ENCODE data around the gene FBXO5. TPM values are rescaled to one million over a fixed set of nuclear protein-coding genes. Genes with fewer than 3 reads are reported as not detected.

FBXO5 gene
- total RNA-seq, 1 donor from 2014 or later: 111 TPM

DNA sequence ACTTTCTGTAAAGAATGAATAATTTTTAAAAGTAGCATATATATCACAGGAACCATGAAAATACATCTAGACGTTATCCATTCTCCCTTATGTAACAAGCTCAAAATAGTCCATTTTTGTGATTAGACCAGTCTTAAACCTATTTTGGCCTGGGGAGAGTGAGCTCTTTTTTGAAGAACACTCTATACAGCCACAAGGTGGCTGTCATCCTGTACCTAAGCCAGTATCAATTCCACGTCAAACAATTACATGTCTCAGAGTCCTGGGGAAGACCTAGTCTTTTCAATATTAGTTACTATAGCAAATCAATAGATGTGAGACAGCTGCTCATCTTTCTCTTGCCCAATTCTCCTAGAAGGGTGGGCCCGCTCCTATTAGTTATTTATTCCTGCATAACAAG lies 28.4 kb downstream of the FBXO5 start:
- no peaks in the 10 kb centered on the region for H3K4me1 Mint-ChIP-seq
- no peak overlapping the region for H3K4me3 ChIP-seq
- H3K27ac ChIP-seq: no peak overlapping the region
- no peak for TF ChIP-seq EZH2phosphoT487 (IDR thresholded peaks at IDR 0.05)
- no peaks in the 10 kb centered on the region for H3K9me3 Mint-ChIP-seq
- no peak overlapping the region for H3K9ac ChIP-seq
- H3K27me3 Mint-ChIP-seq (ENCODE audit: insufficient read depth, low read depth): peaks cover 2% of the 10 kb centered on the region
- H3K4me3 Mint-ChIP-seq: no peak overlapping the region
- H3K36me3 Mint-ChIP-seq: no peaks in the 10 kb centered on the region
- H3K4me1 ChIP-seq: no peaks in the 10 kb centered on the region
- no peak overlapping the region for H3K27ac Mint-ChIP-seq
- no peak overlapping the region for H2AFZ ChIP-seq (replicated peaks)
- no peaks in the 10 kb centered on the region for H4K20me1 ChIP-seq (ENCODE audit: low read depth)
- H3K36me3 ChIP-seq: no peaks in the 10 kb centered on the region
- H3K79me2 ChIP-seq (ENCODE audit: low read depth): no peaks in the 10 kb centered on the region
- H3K27me3 ChIP-seq: no peaks in the 10 kb centered on the region
- H3K9me3 ChIP-seq (ENCODE audit: low read depth): no peaks in the 10 kb centered on the region
- DNase-seq (ENCODE audit: low spot score): no peak
- no peak overlapping the region for H3K4me2 ChIP-seq
- no peaks in the 10 kb centered on the region for H3F3A ChIP-seq (ENCODE audit: low read depth)

DNA sequence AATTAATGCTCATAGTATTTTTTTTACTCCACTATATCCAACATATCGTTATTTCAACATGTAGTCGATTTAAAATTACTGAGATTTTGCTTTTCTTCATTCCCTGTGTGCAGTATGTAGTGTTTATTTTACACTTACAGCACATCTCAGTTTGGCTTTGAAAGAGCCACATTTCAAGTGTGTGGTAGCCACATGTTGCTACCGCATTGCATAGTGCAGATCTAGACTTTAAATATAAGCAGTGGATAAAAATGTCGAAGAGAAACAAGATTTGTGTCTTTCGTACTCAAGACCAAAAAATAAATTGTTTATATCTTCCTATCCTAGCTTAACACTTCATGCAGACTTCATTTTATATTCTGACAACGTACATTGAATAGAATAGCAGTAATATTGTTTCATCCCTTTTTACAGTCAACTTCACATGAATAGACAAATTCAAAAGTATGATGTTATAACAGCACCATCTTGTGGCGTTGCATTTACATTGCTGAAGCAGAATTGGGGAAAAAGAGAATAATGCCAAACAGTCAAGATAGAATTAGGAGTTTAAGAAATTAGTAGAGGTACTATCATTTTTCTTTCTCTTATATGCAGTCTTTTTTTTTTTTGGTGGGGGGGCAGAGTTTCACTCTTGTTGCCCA lies 29.9 kb downstream of the FBXO5 start:
- TF ChIP-seq EZH2 (IDR thresholded peaks at IDR 0.05): no peak
- peak; percentile 75 for TF ChIP-seq CTCF (IDR thresholded peaks at IDR 0.05)
- Histone ChIP-seq H3K79me2 (ENCODE audit: low read depth) (no peaks in the 10 kb centered on the region), H2AFZ (replicated peaks) (no peak overlapping the region), H3K4me3 (no peak overlapping the region), H3K4me2 (no peak overlapping the region), H3K36me3 (no peaks in the 10 kb centered on the region), H3K27ac (no peak overlapping the region), H3K27me3 (no peaks in the 10 kb centered on the region), H4K20me1 (ENCODE audit: low read depth) (no peaks in the 10 kb centered on the region), H3K4me1 (no peaks in the 10 kb centered on the region), H3K9ac (no peak overlapping the region), H3K9me3 (ENCODE audit: low read depth) (no peaks in the 10 kb centered on the region), H3F3A (ENCODE audit: low read depth) (no peaks in the 10 kb centered on the region)
- Mint-ChIP-seq H3K27ac (no peak overlapping the region), H3K27me3 (ENCODE audit: insufficient read depth, low read depth) (peaks cover 2% of the 10 kb centered on the region), H3K9me3 (no peaks in the 10 kb centered on the region), H3K4me1 (no peaks in the 10 kb centered on the region), H3K36me3 (no peaks in the 10 kb centered on the region), H3K4me3 (no peak overlapping the region)
- peak; percentile 37 for DNase-seq (ENCODE audit: low spot score)

DNA sequence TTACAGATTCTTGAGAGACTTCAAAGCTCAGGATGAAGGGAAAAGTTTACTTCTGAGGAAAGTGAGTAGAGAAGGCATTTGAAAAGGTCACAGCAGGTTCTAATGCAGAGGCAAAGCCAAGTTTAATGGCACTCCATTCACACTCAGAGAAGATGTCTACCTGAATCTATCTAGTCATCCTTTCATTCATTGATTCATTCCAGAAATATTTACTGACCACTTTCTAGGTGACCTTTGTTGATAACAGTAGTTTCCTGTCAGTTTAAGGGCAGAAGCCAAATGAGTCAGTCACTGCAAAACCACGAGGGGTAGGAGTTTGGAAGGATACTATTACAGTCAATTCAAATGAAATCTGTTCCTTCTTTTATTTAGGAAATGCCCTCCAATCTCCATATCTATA lies 30.8 kb downstream of the FBXO5 start:
- no peak overlapping the region for H3K27ac ChIP-seq
- H3K9ac ChIP-seq: no peak overlapping the region
- no peak overlapping the region for H3K4me2 ChIP-seq
- Mint-ChIP-seq H3K36me3 (no peaks in the 10 kb centered on the region), H3K27ac (no peak overlapping the region), H3K4me1 (no peaks in the 10 kb centered on the region), H3K4me3 (no peak overlapping the region), H3K9me3 (no peaks in the 10 kb centered on the region), H3K27me3 (ENCODE audit: insufficient read depth, low read depth) (no peaks in the 10 kb centered on the region)
- H3K27me3 ChIP-seq: no peaks in the 10 kb centered on the region
- no peaks in the 10 kb centered on the region for H3K9me3 ChIP-seq (ENCODE audit: low read depth)
- no peak for TF ChIP-seq CTCF (IDR thresholded peaks at IDR 0.05)
- no peak for TF ChIP-seq EZH2 (IDR thresholded peaks at IDR 0.05)
- no peak for TF ChIP-seq EZH2phosphoT487 (IDR thresholded peaks at IDR 0.05)
- no peaks in the 10 kb centered on the region for H3K79me2 ChIP-seq (ENCODE audit: low read depth)
- H3F3A ChIP-seq (ENCODE audit: low read depth): no peaks in the 10 kb centered on the region
- H3K4me1 ChIP-seq: no peaks in the 10 kb centered on the region
- no peak overlapping the region for H3K4me3 ChIP-seq
- H2AFZ ChIP-seq (replicated peaks): no peak overlapping the region
- DNase-seq (ENCODE audit: low spot score): no peak
- no peaks in the 10 kb centered on the region for H3K36me3 ChIP-seq
- no peaks in the 10 kb centered on the region for H4K20me1 ChIP-seq (ENCODE audit: low read depth)

DNA sequence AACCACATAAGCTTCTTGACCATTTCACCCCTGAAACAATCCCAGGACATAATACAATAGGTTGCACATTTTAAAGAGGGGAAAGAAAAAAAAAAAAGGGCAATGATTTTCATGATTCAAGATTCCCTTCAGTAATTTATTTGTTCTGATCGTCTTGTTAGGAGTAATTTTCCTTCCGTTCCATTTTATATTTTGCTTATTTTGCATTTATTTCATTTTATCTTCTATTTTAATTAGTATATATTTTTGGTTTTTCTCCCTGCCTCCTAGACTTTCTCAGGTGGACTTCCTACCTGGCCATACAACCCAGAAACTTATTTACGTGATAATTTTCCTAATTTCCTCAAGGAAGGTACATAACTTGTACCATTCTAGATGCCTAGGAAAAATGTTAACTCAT lies 32.6 kb downstream of the FBXO5 start:
- H3K4me1 ChIP-seq: no peaks in the 10 kb centered on the region
- H2AFZ ChIP-seq (replicated peaks): no peak overlapping the region
- no peak overlapping the region for H3K9ac ChIP-seq
- no peak for TF ChIP-seq CTCF (IDR thresholded peaks at IDR 0.05)
- no peak for TF ChIP-seq EZH2phosphoT487 (IDR thresholded peaks at IDR 0.05)
- no peak for TF ChIP-seq EZH2 (IDR thresholded peaks at IDR 0.05)
- no peak for DNase-seq (ENCODE audit: low spot score)
- Mint-ChIP-seq H3K36me3 (no peaks in the 10 kb centered on the region), H3K4me1 (no peaks in the 10 kb centered on the region), H3K4me3 (no peak overlapping the region), H3K27ac (no peak overlapping the region), H3K27me3 (ENCODE audit: insufficient read depth, low read depth) (no peaks in the 10 kb centered on the region), H3K9me3 (no peaks in the 10 kb centered on the region)
- no peak overlapping the region for H3K4me2 ChIP-seq
- H4K20me1 ChIP-seq (ENCODE audit: low read depth): no peaks in the 10 kb centered on the region
- H3K79me2 ChIP-seq (ENCODE audit: low read depth): no peaks in the 10 kb centered on the region
- H3K9me3 ChIP-seq (ENCODE audit: low read depth): no peaks in the 10 kb centered on the region
- H3K27ac ChIP-seq: no peak overlapping the region
- H3K36me3 ChIP-seq: no peaks in the 10 kb centered on the region
- no peaks in the 10 kb centered on the region for H3F3A ChIP-seq (ENCODE audit: low read depth)
- no peak overlapping the region for H3K4me3 ChIP-seq
- H3K27me3 ChIP-seq: no peaks in the 10 kb centered on the region
